A549 (cell line): Measurements from ENCODE around the gene SLCO2A1.

Experiments
- CTCF ChIP-seq: fragments of >200 bp; sonication (Bioruptor Twin); formaldehyde crosslinking; IDR thresholded peaks from 3 replicates; pipeline ENCODE4 v1.5.1; 2016
- EP300 ChIP-seq, 2 experiments: fragments of >200 bp; sonication (Bioruptor Twin); formaldehyde crosslinking; IDR thresholded peaks; 2 replicates in 1 of 2; 3 replicates in 1 of 2; pipeline ENCODE4 v1.6.1; 2016 to 2017
- HMGXB4 ChIP-seq: fragments of 250-450 bp; sonication (Bioruptor Pico); IDR thresholded peaks from 2 replicates; pipeline ENCODE4 v1.5.0; 2021; ENCODE audit warnings: mild to moderate bottlenecking, moderate library complexity, borderline replicate concordance
- JUNB ChIP-seq: fragments of >200 bp; sonication (Bioruptor Twin); formaldehyde crosslinking; IDR thresholded peaks from 2 replicates; pipeline ENCODE4 v1.6.1; 2016
- MAFK ChIP-seq: fragments of 450-650 bp; IDR thresholded peaks from 2 replicates; pipeline ENCODE4 v1.6.1; 2014; ENCODE audit not compliant: partially characterized antibody
- PHF8 ChIP-seq: fragments of 200-600 bp; sonication (generic); IDR thresholded peaks from 2 replicates; pipeline ENCODE4 v1.6.1; 2016; ENCODE audit warnings: low read depth, mild to moderate bottlenecking, antibody characterized with exemption, moderate library complexity, borderline replicate concordance
- POLR2A ChIP-seq: IDR thresholded peaks from 2 replicates; pipeline ENCODE4 v1.6.1; 2012; ENCODE audit warnings: mild to moderate bottlenecking, low read length
- RAD21 ChIP-seq, 2 experiments: fragments of >200 bp in 1 of 2; sonication (Bioruptor Twin) in 1 of 2; formaldehyde crosslinking in 1 of 2; IDR thresholded peaks in 1 of 2; conservative IDR thresholded peaks in 1 of 2; 2 replicates in 1 of 2; 3 replicates in 1 of 2; pipeline ENCODE4 v1.6.1; 2012 to 2018; ENCODE audit warnings: inconsistent platforms in 1 of 2
- REST ChIP-seq: fragments of 200-600 bp; sonication (generic); IDR thresholded peaks from 2 replicates; pipeline ENCODE4 v1.6.1; 2016; ENCODE audit warnings: antibody characterized with exemption, mild to moderate bottlenecking, moderate library complexity

GRCh38 chr3:134034005-134034785 is 4.5 kb upstream of the SLCO2A1 start:
- TF ChIP-seq RAD21 (conservative IDR thresholded peaks at IDR 0.05 in 1 of 2, IDR thresholded peaks at IDR 0.05 in 1 of 2) (no peak), CTCF (no peak), REST (no peak), POLR2A (no peak), HMGXB4 (no peak), PHF8 (no peak), EP300 (IDR thresholded peaks at IDR 0.05) (no peak), JUNB (no peak), MAFK (no peak)
